Kidney (tissue), 14 donors: ENCODE data around the gene PRRX2. TPM values are rescaled to one million over a fixed set of nuclear protein-coding genes. Genes with fewer than 3 reads are reported as not detected.

ENCODE experiments used
- DNase-seq, 5 donors: peaks; one replicate each; pipeline ENCODE4 v3.0.0-alpha.2; 2013 to 2020
- FAIRE-seq: peaks from 2 replicates; lab custom pipeline; 2012; peaks lifted over from hg19 to GRCh38; lab: Jason Lieb, UNC
- H3K27ac ChIP-seq, 2 donors: one replicate each; pipeline ENCODE4 v1.7.0; 2013; ENCODE audit warnings: low read depth in 2 of 2, low read length in 2 of 2, inconsistent platforms in 1 of 2
- H3K27me3 ChIP-seq: one replicate; pipeline ENCODE4 v1.7.1; 2013; ENCODE audit warnings: low read length, inconsistent platforms; ENCODE audit not compliant: control insufficient read depth, insufficient read depth
- H3K36me3 ChIP-seq, 3 donors: one replicate each; pipeline versions ENCODE4 v1.7.0 to v1.7.1; 2013; ENCODE audit warnings: low read length in 3 of 3, control low read depth in 1 of 3, inconsistent platforms in 1 of 3; ENCODE audit not compliant: insufficient read depth in 3 of 3, control insufficient read depth in 2 of 3
- H3K4me1 ChIP-seq, 3 donors: one replicate each; pipeline versions ENCODE4 v1.7.0 to v1.7.1; 2013; ENCODE audit warnings: low read length in 3 of 3, inconsistent platforms in 1 of 3, low read depth in 1 of 3; ENCODE audit not compliant: control insufficient read depth in 2 of 3, insufficient read depth in 2 of 3
- H3K4me3 ChIP-seq, 3 donors: one replicate each; pipeline versions ENCODE4 v1.7.0 to v1.8.1; 2013; ENCODE audit warnings: low read length in 3 of 3, control low read depth in 1 of 3, inconsistent platforms in 1 of 3
- H3K9ac ChIP-seq, 3 donors: one replicate each; pipeline versions ENCODE4 v1.7.0 to v1.7.1; 2013; ENCODE audit warnings: low read length in 3 of 3, control low read depth in 1 of 3, inconsistent platforms in 1 of 3
- H3K9me3 ChIP-seq, 3 donors: one replicate each; pipeline versions ENCODE4 v1.7.0 to v1.7.1; 2013; ENCODE audit warnings: low read length in 3 of 3, control low read depth in 1 of 3, inconsistent platforms in 1 of 3; ENCODE audit not compliant: control insufficient read depth in 2 of 3, insufficient read depth in 1 of 3
- CTCF ChIP-seq: IDR thresholded peaks from 3 replicates; pipeline ENCODE4 v1.5.1; 2012; ENCODE audit warnings: mild to moderate bottlenecking, moderate library complexity, borderline replicate concordance; ENCODE audit not compliant: insufficient read depth; ENCODE audit errors: extremely low read depth
- intact Hi-C: fragments of 100-400 bp; cut with DNase I; formaldehyde crosslinking; loops from one replicate; pipeline ENCODE4 v1.11.1; 2022
- polyA plus RNA-seq: library from polyadenylated mRNA; stranded (reverse); fragments of 350-450 nt; fragmentation: Illumina TruSeq; extraction: RNeasy Lipid Tissue Mini Kit (QIAGEN cat#74804); gene quantifications from one replicate; pipeline ENCODE4 v1.2.3, GENCODE V29; 2014; ENCODE audit warnings: low read depth, low replicate concordance; ENCODE audit not compliant: insufficient read depth
- total RNA-seq: library from RNA; stranded (reverse); fragmentation: NEBNext Ultra II Directional; extraction: Animal tissue kit (Norgen Biotek cat#: 25700); gene quantifications from one replicate; pipeline ENCODE4 v1.2.1, GENCODE V29; 2021
- donor health status: control.
- donor health status: control.
- donor health status: control.
- donor health status: control.
- donor health status: control.
- donor health status: DM: yes; HTN: yes; CAD: no.
- donor health status: Normal renal cell carcinoma (clear cell type).

The PRRX2 gene
- total and polyA plus RNA-seq, 2 donors from 2014 or later: 1.8 to 2.3 TPM

GRCh38 chr9:129762985-129763926, 97.8 kb downstream of the PRRX2 start:
- Histone ChIP-seq H3K27me3 (no peaks in the 10 kb centered on the region), H3K4me1 (peaks cover 0 to 7% (median 3%) of the 10 kb centered on the region in 3 donors), H3K9ac (no peak overlapping the region), H3K36me3 (no peaks in the 10 kb centered on the region), H3K9me3 (no peaks in the 10 kb centered on the region), H3K27ac (peak overlapping the region in 1 of 2 donors; percentile 72), H3K4me3 (no peak overlapping the region)
- DNase-seq: peak in 1 of 5 donors; percentile 79
- TF ChIP-seq CTCF: no peak
- intact Hi-C loops: no loop called here
- no peak for FAIRE-seq

GRCh38 chr9:129765764-129766317, 100.4 kb downstream of the PRRX2 start:
- Histone ChIP-seq H3K27ac (no peak overlapping the region), H3K36me3 (no peaks in the 10 kb centered on the region), H3K4me3 (no peak overlapping the region), H3K4me1 (peaks cover 0 to 7% (median 3%) of the 10 kb centered on the region in 3 donors), H3K27me3 (no peaks in the 10 kb centered on the region), H3K9me3 (no peaks in the 10 kb centered on the region), H3K9ac (no peak overlapping the region)
- no peak for TF ChIP-seq CTCF
- FAIRE-seq (no peak), DNase-seq (no peak)
- intact Hi-C loops: no loop called here

- intact Hi-C loops: no loop called here
- no peak overlapping the region for H3K4me3 ChIP-seq
- no peak for TF ChIP-seq CTCF
- DNase-seq (no peak), FAIRE-seq (no peak)
- H3K36me3 ChIP-seq: no peaks in the 10 kb centered on the region
- H3K27ac ChIP-seq: no peak overlapping the region
- H3K4me1 ChIP-seq: no peaks in the 10 kb centered on the region
- no peaks in the 10 kb centered on the region for H3K27me3 ChIP-seq
- no peaks in the 10 kb centered on the region for H3K9me3 ChIP-seq
- no peak overlapping the region for H3K9ac ChIP-seq
Observed at GRCh38 chr9:129768486-129768885, 103.0 kb downstream of the PRRX2 start.
